ENCODE measurements around the gene HOXA5. TPM values are rescaled to one million over a fixed set of nuclear protein-coding genes. Genes with fewer than 3 reads are reported as not detected.

The HOXA5 gene
- total RNA-seq, 1 experiment from 2014 or later = 0.81 TPM

DNA sequence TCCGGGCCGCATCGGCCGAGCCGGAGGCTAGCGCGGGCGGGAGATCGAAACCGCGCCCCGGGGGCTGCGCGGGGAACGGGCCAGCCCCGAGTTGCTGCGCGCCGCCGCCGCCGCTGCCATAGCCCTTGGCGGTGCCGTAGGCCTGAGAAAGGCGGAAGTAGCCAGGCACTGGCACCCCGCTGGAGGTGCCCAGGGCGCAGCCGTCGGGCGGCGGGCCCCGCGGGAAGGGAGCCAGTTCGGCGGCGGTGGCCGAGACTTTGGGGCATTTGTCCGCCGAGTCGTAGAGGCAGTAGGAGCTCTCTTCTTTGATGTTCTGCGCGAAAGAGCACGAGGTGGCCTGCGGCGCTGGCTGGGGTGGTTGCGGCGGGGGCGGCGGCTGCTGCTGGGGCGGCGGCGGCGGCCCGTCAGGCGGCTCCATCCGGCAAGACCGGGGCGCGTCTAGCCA lies 30.1 kb upstream of the HOXA5 start:
- in situ Hi-C loops (cut with HindIII; ENCODE audit: low sequenced_read_pairs) = no loop called here
- DNase-seq (ENCODE audit: low spot score) = no peak

DNA sequence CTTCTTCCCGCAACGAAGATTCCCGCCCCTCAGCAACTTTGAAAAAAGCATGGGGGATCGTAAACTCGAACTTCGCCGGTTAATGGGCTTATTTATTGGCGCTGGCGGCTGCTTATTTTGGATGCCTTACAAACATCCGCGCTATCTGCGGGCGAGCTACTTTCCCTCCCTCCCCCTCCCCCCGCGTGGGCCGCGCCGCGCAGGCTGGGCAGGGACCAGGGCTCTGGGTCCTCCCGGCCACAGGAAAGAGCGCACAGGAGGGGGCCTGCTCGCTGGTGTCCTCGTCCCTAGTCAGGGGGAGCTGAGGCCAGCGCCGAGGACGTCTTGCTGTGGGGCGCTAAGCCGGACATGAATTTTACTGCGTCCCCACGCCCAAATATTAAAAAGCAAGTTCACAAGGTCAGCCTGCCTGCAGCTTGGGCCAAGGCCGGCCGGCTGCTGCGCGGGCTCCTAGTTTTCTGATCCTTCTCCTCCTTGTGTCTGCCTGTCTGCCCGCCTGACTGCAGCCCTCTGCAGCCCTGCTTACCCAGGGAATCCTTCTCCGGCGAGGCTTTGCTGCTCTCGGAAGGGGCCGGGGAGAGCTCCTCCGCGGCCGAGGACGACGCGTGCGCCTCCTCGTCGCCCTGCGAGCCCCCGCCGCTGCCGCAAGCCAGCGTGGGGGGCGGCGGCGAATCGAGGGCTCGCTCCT lies 29.5 kb upstream of the HOXA5 start:
- in situ Hi-C loops (cut with HindIII; ENCODE audit: low sequenced_read_pairs) = no loop called here
- no peak for DNase-seq (ENCODE audit: low spot score)

DNA sequence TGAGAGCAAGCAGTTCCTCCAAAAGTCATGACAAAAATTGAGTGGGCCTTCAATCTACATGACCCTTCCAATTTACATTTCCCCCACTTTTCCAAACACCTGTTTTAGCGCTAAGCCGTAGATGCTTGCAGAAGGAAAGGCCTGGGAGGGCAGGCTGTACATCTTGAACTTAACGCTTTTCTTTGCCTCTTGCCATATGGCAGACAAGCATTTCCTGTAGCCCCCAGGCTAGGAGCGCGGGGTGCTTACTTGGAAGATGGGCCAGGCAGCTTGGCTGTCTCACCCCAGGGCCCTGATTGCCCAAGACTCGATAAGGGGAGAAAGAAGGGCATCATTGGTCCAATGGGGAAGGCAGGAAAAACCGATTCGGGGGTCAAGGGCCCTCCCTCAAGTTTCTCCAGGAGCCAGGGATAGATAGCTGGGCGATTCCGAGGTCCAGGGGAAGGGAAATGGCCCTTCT lies 28.9 kb upstream of the HOXA5 start:
- in situ Hi-C loops (cut with HindIII; ENCODE audit: low sequenced_read_pairs) = no loop called here

GRCh38 chr7:27171637-27172314 lies 28.3 kb upstream of the HOXA5 start:
- no peak for DNase-seq (ENCODE audit: low spot score)
- in situ Hi-C loops (cut with HindIII; ENCODE audit: low sequenced_read_pairs) = no loop called here

More for the DNA sequence above, 28.9 kb upstream of the HOXA5 start:
- no peak for DNase-seq (ENCODE audit: low spot score)

DNA sequence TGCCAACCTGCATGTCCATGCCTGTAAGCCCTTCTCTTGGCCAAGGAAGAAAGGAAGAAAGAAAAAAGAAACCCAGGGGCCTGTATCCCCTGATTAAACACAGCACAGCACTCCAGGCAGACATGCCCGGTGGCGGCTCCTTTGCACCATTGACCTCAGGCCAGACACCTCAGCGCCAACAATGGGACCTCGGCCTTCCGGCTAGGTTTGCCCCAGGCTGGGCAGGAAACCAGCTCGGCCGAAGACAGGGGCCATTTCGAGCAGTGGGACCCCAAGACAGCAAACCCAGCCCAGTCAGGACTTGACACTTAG lies 27.8 kb upstream of the HOXA5 start:
- no peak for DNase-seq (ENCODE audit: low spot score)
- in situ Hi-C loops (cut with HindIII; ENCODE audit: low sequenced_read_pairs) = no loop called here

DNA sequence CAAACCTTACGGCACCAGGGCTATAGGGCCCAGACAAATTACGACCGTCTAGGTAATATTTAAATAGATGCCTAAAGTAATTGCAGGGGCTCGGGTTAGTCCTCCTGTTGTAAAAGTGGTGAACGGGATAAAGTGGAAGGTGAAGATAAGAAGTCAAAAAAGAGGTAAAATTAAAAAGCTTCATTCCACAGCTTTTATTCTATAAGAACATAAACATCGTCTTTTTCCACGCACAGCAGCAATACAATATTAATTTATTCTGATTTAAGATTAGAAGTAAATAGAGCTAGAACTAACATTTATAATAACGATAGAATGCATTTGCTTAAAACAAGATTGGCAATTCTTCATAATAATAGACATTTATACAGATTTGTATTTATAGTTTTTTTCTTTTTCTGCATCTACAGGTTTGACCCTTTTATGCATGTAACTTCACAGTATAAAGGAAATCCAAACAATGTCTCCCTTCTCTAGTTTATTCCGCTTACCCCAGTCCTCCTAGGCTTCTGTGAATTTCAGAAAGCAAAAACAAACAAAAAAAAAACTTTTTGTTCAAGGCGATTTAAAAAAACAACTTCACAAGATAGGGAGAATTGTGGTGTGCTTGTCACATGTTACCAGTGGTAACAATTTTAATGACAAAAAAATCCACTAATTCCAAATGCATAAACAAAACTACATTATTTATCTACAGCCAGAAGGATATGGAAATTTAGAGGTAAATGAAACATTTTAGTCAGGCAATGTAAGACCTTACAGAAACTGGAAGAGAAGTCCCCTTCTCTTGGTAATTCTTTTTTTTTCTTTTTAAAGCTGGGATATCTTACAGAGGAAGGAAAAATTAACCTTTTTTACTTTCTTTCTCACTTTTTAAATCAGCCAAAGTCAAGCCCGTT lies 27.2 kb upstream of the HOXA5 start:
- in situ Hi-C loops (cut with HindIII; ENCODE audit: low sequenced_read_pairs) = no loop called here
- DNase-seq (ENCODE audit: low spot score) = no peak

DNA sequence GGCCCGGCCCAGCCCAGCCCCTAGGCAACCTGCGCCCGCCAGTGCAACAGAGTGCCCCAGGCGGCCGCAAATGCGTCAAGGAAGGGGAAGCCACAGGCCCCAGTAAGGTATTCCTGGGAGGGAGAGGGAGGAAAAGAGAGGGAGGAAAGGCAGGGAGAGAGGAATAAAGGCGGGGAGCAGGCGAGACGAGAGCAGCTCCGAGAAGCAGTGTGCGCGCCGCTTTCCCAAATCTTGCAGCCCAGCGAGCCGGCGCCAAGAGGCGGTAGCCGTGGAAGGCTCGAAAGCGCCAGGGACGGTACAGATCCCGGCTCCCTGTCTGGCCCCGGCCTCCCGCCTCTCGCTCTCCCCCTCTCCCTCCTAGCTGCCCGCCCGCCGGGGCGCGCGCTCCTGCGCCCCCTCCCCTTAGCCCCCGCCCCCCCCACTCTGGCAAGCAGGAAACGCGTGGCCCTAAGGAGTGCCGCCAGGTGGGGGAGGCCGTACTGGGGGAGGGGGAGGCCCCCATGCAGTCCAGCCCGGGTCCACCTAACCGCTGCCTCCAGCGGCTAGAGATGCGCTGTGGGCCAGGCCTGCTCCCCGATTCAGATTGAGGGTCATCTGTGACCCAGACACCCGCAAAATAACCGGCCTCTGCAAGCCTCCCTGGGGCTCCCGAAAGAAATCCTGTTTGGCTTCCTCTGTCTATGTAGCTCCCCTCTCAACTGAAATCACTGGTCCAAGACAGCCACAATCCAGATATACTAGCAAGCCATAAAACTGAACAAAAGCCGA lies 26.4 kb upstream of the HOXA5 start:
- in situ Hi-C loops (cut with HindIII; ENCODE audit: low sequenced_read_pairs) = no loop called here
- DNase-seq (ENCODE audit: low spot score) = no peak

DNA sequence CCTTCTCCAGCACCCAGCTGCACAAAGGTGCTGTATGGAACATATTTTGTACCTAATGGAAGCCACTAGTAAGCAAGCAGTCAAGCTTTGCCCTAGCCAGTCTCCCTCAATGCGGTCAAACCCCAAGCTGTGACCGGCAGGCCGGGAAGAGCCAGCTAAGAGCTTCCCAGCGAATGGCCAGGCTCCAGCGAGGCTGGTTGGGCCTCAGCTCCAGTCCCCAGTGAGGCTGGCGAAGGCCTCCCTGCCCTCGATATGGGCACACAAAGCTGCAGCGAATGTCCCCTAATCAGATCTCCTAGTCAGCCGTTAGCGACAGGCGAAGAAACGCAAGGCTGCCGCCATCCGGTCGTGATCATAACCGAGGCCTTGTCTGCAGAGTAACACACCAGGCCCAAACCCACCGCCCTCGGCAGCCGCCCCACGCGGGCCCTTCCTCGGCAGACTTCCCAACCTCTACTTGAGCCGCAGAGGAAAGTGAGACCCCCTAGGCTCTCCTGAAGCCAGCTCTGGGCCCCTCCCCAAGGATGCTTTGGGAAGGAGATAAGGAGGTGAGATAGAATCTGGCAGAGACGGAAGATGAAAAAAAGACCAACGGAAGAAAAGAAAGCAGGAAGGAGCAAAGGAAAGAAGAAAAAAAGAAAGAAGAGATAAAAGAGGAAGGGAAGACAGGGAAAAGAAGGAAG lies 24.9 kb upstream of the HOXA5 start:
- in situ Hi-C loops (cut with HindIII; ENCODE audit: low sequenced_read_pairs) = no loop called here
- DNase-seq (ENCODE audit: low spot score) = no peak

DNA sequence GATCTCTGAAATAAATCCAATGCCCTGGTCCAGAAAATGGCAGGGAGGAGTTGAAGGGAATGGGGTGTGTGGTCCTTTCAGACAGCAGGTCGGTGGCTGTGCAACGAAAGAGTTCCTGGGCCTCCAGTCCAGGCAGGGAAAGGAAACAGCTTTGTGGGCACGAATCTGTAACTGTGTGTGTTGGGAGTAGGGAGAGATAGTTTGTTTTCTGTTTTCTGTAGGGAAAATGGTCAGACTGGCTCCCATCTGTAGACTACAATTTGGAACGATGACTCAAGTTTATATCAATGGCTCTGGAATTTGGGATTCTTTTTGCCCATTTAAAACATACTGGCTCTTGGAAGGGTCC lies 24.4 kb upstream of the HOXA5 start:
- no peak for DNase-seq (ENCODE audit: low spot score)
- in situ Hi-C loops (cut with HindIII; ENCODE audit: low sequenced_read_pairs) = no loop called here

GRCh38 chr7:27166531-27167505 lies 23.3 kb upstream of the HOXA5 start:
- no peak for DNase-seq (ENCODE audit: low spot score)
- in situ Hi-C loops (cut with HindIII; ENCODE audit: low sequenced_read_pairs) = no loop called here

- no peak for DNase-seq (ENCODE audit: low spot score)
- in situ Hi-C loops (cut with HindIII; ENCODE audit: low sequenced_read_pairs) = no loop called here
Measured at GRCh38 chr7:27165996-27166530, 22.6 kb upstream of the HOXA5 start.

DNA sequence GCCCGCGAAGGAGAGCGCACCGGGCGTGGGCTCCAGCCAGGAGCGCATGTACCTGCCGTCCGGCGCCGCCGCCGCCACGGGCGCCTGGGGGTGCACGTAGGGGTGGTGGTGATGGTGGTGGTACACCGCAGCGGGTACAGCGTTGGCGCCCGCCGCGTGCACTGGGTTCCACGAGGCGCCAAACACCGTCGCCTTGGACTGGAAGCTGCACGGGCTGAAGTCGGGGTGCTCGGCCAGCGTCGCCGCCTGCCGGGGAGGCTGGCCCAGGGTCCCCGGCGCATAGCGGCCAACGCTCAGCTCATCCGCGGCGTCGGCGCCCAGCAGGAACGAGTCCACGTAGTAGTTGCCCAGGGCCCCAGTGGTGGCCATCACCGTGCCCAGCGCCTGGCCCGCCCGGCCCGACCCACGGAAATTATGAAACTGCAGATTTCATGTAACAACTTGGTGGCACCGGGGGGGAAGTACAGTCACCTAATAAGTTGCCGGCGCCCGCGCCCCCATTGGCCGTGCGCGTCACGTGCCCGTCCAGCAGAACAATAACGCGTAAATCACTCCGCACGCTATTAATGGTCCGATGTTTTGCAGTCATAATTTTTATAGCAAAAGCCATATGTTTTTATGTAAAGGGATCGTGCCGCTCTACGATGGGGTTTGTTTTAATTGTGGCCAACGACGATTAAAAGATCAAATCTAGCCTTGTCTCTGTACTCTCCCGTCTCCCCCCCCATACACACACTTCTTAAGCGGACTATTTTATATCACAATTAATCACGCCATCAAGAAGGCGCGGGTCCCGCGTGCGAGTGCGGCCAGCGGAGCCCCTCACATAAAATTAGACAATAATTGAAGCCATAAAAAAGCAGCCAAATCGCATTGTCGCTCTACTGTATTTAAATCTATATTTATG lies 21.9 kb upstream of the HOXA5 start, which contains the start of gene HOXA9:
Gene HOXA9 (minus strand): TSS at position 449 of the 907 bp plus-strand sequence. CDS start 80 bp downstream, at position 369.
- no peak for DNase-seq (ENCODE audit: low spot score)
- in situ Hi-C loops (cut with HindIII; ENCODE audit: low sequenced_read_pairs) = no loop called here

- in situ Hi-C loops (cut with HindIII; ENCODE audit: low sequenced_read_pairs) = loop anchor here (5.0 kb wide), 1 partner anchor 37 kb away; no protein-coding TSS in a partner anchor
- no peak for DNase-seq (ENCODE audit: low spot score)
Measured at GRCh38 chr7:27164367-27165088, 21.0 kb upstream of the HOXA5 start.

GRCh38 chr7:27164045-27164366 lies 20.5 kb upstream of the HOXA5 start:
- in situ Hi-C loops (cut with HindIII; ENCODE audit: low sequenced_read_pairs) = loop anchor here (5.0 kb wide), 1 partner anchor 37 kb away; no protein-coding TSS in a partner anchor
- no peak for DNase-seq (ENCODE audit: low spot score)

DNA sequence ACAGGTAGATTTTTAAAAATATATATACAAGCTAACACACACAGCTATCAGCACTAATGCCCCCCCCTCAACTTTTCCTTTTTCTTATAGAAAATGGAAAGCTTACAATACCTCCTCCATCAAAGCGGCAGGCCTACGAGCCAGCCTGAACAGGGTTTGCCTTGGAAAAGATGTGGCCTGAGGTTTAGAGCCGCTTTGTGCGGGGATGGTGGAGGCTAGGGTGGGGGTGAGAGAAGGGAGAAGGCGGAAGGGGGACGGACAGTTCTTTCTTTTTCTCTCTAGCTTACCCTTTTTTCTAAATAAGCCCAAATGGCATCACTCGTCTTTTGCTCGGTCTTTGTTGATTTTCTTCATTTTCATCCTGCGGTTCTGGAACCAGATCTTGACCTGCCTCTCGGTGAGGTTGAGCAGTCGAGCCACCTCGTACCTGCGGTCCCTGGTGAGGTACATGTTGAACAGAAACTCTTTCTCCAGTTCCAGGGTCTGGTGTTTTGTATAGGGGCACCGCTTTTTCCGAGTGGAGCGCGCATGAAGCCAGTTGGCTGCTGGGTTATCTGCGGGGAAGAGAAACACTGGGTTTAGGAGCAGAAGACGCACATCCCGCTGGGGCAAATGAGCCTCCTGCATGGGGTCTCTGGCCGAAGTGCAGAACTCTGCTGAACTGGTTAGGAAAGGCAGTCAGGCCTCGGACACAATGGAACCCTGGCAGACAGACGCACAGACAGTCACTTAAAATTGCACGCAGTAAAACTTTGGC lies 20.0 kb upstream of the HOXA5 start:
- in situ Hi-C loops (cut with HindIII; ENCODE audit: low sequenced_read_pairs) = loop anchor here (5.0 kb wide), 1 partner anchor 36 kb away; no protein-coding TSS in a partner anchor
- no peak for DNase-seq (ENCODE audit: low spot score)

All from G401 (cell line).